Heart left ventricle (tissue), 16 donors: ENCODE data around the gene NEB. TPM values are rescaled to one million over a fixed set of nuclear protein-coding genes. Genes with fewer than 3 reads are reported as not detected.
A peak's percentile ranks its signal among the peaks of the same experiment; 100 is the strongest.

Experiments
- ATAC-seq, 4 donors: fragments of 200-7000 bp; cut with Tn5 transposase; one replicate each; pipeline ENCODE4 v1.9.1; 2020 to 2022; ENCODE audit warnings: moderate library complexity in 4 of 4, mild to moderate bottlenecking in 3 of 4, moderate number of reproducible peaks in 1 of 4
- DNase-seq, 5 donors: peaks; one replicate each; pipeline ENCODE4 v3.0.0-alpha.2; 2020
- H3K27ac ChIP-seq, 12 donors: fragments of 200-600 bp; sonication (generic) in 4 of 12; one replicate each; pipeline versions ENCODE4 v1.5.0 to v1.8.0; 2016 to 2022; ENCODE audit warnings: mild to moderate bottlenecking in 2 of 12
- H3K27me3 ChIP-seq, 9 donors: fragments of 200-600 bp; sonication (generic) in 2 of 9; one replicate each; pipeline versions ENCODE4 v1.5.1 to v1.8.0; 2016 to 2022; ENCODE audit warnings: mild to moderate bottlenecking in 3 of 9
- H3K36me3 ChIP-seq, 9 donors: fragments of 200-600 bp; sonication (generic) in 2 of 9; one replicate each; pipeline versions ENCODE4 v1.5.0 to v1.8.0; 2018 to 2022; ENCODE audit warnings: mild to moderate bottlenecking in 2 of 9
- H3K4me1 ChIP-seq, 12 donors: fragments of 200-600 bp; sonication (generic) in 4 of 12; one replicate each; pipeline versions ENCODE4 v1.5.0 to v1.8.0; 2016 to 2022; ENCODE audit warnings: mild to moderate bottlenecking in 3 of 12
- H3K4me3 ChIP-seq, 12 donors: fragments of 200-600 bp; sonication (generic) in 4 of 12; one replicate each; pipeline versions ENCODE4 v1.5.0 to v1.8.0; 2017 to 2022; ENCODE audit warnings: mild to moderate bottlenecking in 9 of 12, moderate library complexity in 4 of 12
- H3K9me3 ChIP-seq, 12 donors: fragments of 200-600 bp; sonication (generic) in 4 of 12; one replicate each; pipeline versions ENCODE4 v1.5.0 to v1.8.0; 2016 to 2022; ENCODE audit warnings: mild to moderate bottlenecking in 1 of 12
- POLR2A ChIP-seq, 2 donors: fragments of 450-650 bp; IDR thresholded peaks; one replicate each; pipeline ENCODE4 v1.6.1; 2017; ENCODE audit warnings: antibody characterized with exemption in 2 of 2, mild to moderate bottlenecking in 2 of 2, moderate library complexity in 2 of 2
- WGBS, 4 donors: extraction: QIAGEN DNeasy Blood & Tissue Kit in 2 of 4; methylation state at CpG; one replicate each; pipeline versions ENCODE4 v1.1.5 to v1.1.7; 2013 to 2018; 5-methylcytosine and 5-hydroxymethylcytosine counted together
- intact Hi-C, 10 donors: fragments of 100-400 bp; cut with DNase I; formaldehyde crosslinking; loops; one replicate each; pipeline versions ENCODE4 v1.11.1 to v1.14.2; 2022
- polyA plus RNA-seq, 2 donors: library from polyadenylated mRNA; stranded (reverse); fragments of 200-250 nt; gene quantifications; one replicate each; pipeline ENCODE4 v1.2.3, GENCODE V29; 2013
- total RNA-seq, 9 donors: library from RNA; depleted of rRNA in 2 of 9; stranded (reverse); fragments of >200 nt in 2 of 9; fragmentation: NEBNext Ultra II Directional in 3 of 9; extraction: Animal tissue kit (Norgen Biotek cat#: 25700) in 3 of 9; gene quantifications; one replicate each; pipeline versions ENCODE4 v1.1.0 to v1.2.4, GENCODE V29; 2016 to 2023
- TF ChIP-seq, protein P1 (sequence below), 12 donors: fragments of 200-600 bp; sonication (generic) in 4 of 12; IDR thresholded peaks; one replicate each; pipeline versions ENCODE4 v1.5.0 to v1.8.0; 2018 to 2022; ENCODE audit warnings: antibody characterized with exemption in 12 of 12, mild to moderate bottlenecking in 5 of 12
- donor health status: ischemic (EF 13 %, LVEDD 7.1; RV severe dilation, severe dysfunction).
- donor health status: healthy with polysubstance abuse.
- donor health status: DM: no; HTN: yes; CAD: no.
- donor health status: DM: no; HTN: no; CAD: no.
- donor health status: ischemic (EF 25% LVEDD 6.9; RV normal size, moderate dysfunction).
- donor health status: ischemic (EF 25% LVEDD 5.7; RV mildly dilated, moderate dysfunction).
- donor health status: healthy.
- donor health status: DM: yes; HTN: yes; CAD: no.
- donor health status: ischemic (EF 35%, LVEDD 5.7; RV mildly dilated, moderate dysfunction).
- donor health status: nonischemic (EF 11% LVEDD 7.7; RV severe dilation, severe dysfunction).
- donor health status: DM: yes; HTN: yes; CAD: no.
- donor health status: PGD.
- donor health status: ischemic (EF 29% LVEDD 5.4; RV normal size, mild dysfunction).
- donor health status: nonischemic (EF 23%, LVEDD 6.1; RV moderate dilation, normal function).

The NEB gene
- total and polyA plus RNA-seq, 11 donors, result 0.43 to 23.9 (median 3.0) TPM

DNA sequence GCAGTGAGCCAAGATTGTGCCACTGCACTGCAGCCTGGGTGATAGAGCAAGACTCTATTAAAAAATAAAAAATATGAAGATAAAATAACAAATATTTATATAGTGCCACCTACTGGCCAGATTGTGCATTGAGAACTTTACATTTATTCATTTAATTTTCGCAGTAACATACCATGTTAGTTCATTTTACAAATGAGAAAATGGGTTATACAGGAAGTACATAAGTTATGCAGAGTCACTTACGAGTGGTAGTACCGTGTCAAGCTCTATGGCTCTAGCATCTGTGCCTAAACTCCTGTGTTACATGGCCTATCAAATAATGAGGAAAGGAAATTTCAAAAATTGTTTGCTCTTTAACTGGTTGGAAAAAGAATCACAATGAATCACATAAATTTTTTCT is 296.6 kb downstream of the NEB start:
- H3K27me3 ChIP-seq, result no peaks in the 10 kb centered on the region
- WGBS, 4 donors, result 57 to 67% (median 60%) methylated on average over 3 of the region's 3 CpGs
- no peaks in the 10 kb centered on the region for H3K4me1 ChIP-seq
- H3K36me3 ChIP-seq, result peaks cover 0 to 100% (median 100%) of the 10 kb centered on the region in 9 donors
- H3K4me3 ChIP-seq, result no peak overlapping the region
- intact Hi-C loops, result no loop called here
- DNase-seq (no peak), ATAC-seq (no peak)
- no peaks in the 10 kb centered on the region for H3K9me3 ChIP-seq
- TF ChIP-seq POLR2A (IDR thresholded peaks at IDR 0.05), result no peak
- TF ChIP-seq, protein P1, sequence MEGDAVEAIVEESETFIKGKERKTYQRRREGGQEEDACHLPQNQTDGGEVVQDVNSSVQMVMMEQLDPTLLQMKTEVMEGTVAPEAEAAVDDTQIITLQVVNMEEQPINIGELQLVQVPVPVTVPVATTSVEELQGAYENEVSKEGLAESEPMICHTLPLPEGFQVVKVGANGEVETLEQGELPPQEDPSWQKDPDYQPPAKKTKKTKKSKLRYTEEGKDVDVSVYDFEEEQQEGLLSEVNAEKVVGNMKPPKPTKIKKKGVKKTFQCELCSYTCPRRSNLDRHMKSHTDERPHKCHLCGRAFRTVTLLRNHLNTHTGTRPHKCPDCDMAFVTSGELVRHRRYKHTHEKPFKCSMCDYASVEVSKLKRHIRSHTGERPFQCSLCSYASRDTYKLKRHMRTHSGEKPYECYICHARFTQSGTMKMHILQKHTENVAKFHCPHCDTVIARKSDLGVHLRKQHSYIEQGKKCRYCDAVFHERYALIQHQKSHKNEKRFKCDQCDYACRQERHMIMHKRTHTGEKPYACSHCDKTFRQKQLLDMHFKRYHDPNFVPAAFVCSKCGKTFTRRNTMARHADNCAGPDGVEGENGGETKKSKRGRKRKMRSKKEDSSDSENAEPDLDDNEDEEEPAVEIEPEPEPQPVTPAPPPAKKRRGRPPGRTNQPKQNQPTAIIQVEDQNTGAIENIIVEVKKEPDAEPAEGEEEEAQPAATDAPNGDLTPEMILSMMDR (IDR thresholded peaks at IDR 0.05), result peak; percentile 53 to 87 (median 70)
- H3K27ac ChIP-seq, result no peak overlapping the region

Other genes starting within 250 kb of the NEB start
- 10 to 100 TPM; 38.2 to 59.1 (median 54.5) TPM for gene ARL5A, start 93.9 kb upstream of the NEB start, total RNA-seq
- gene ARL5A, start 93.9 kb upstream of the NEB start, polyA plus RNA-seq, result 10 to 100 TPM; 12.9 to 22.1 TPM